ENCODE data around the gene SH3GL2.

The SH3GL2 gene

DNA sequence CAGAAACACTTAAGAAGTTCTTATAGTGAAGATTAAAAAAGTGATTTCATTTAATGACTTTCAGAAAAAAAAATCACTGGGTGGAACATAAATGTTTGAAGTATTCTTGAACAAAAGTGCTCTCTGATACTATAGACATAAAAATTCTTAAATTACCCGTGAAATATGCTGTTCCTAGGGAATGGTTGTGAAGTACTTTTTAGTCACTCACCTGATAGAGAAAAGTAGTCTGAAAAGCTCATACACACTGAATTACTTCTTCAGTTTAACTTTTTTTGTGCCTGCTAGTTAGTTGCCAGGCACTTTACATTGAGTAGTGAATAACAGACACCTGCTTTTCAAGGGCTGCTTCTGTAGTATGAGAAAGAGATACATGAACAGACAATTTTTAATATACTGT lies 78.0 kb downstream of the SH3GL2 start:
- no peak for TF ChIP-seq MAX (IDR thresholded peaks at IDR 0.05)

- no peak for TF ChIP-seq ZBTB7A (IDR thresholded peaks at IDR 0.05; ENCODE audit: low read depth)
- no peak for TF ChIP-seq TAF1 (IDR thresholded peaks at IDR 0.05; ENCODE audit: low read depth)
- no peak for TF ChIP-seq FOXM1 (IDR thresholded peaks at IDR 0.05; ENCODE audit: borderline replicate concordance, low read depth)
- no peak for TF ChIP-seq CEBPB (IDR thresholded peaks at IDR 0.05)
- no peak for TF ChIP-seq EGR1 (IDR thresholded peaks at IDR 0.05)
- TF ChIP-seq TEAD4 (IDR thresholded peaks at IDR 0.05): no peak
- no peak for TF ChIP-seq USF1 (IDR thresholded peaks at IDR 0.05)
- TF ChIP-seq EP300 (IDR thresholded peaks at IDR 0.05; ENCODE audit: borderline replicate concordance): no peak
- TF ChIP-seq, protein P1, sequence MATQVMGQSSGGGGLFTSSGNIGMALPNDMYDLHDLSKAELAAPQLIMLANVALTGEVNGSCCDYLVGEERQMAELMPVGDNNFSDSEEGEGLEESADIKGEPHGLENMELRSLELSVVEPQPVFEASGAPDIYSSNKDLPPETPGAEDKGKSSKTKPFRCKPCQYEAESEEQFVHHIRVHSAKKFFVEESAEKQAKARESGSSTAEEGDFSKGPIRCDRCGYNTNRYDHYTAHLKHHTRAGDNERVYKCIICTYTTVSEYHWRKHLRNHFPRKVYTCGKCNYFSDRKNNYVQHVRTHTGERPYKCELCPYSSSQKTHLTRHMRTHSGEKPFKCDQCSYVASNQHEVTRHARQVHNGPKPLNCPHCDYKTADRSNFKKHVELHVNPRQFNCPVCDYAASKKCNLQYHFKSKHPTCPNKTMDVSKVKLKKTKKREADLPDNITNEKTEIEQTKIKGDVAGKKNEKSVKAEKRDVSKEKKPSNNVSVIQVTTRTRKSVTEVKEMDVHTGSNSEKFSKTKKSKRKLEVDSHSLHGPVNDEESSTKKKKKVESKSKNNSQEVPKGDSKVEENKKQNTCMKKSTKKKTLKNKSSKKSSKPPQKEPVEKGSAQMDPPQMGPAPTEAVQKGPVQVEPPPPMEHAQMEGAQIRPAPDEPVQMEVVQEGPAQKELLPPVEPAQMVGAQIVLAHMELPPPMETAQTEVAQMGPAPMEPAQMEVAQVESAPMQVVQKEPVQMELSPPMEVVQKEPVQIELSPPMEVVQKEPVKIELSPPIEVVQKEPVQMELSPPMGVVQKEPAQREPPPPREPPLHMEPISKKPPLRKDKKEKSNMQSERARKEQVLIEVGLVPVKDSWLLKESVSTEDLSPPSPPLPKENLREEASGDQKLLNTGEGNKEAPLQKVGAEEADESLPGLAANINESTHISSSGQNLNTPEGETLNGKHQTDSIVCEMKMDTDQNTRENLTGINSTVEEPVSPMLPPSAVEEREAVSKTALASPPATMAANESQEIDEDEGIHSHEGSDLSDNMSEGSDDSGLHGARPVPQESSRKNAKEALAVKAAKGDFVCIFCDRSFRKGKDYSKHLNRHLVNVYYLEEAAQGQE (IDR thresholded peaks at IDR 0.05; ENCODE audit: low read depth): no peak
- no peak for TF ChIP-seq CREB1 (IDR thresholded peaks at IDR 0.05; ENCODE audit: low read depth)
- TF ChIP-seq MAX (IDR thresholded peaks at IDR 0.05): no peak
Measured at GRCh38 chr9:17658237-17658636, 79.4 kb downstream of the SH3GL2 start.

DNA sequence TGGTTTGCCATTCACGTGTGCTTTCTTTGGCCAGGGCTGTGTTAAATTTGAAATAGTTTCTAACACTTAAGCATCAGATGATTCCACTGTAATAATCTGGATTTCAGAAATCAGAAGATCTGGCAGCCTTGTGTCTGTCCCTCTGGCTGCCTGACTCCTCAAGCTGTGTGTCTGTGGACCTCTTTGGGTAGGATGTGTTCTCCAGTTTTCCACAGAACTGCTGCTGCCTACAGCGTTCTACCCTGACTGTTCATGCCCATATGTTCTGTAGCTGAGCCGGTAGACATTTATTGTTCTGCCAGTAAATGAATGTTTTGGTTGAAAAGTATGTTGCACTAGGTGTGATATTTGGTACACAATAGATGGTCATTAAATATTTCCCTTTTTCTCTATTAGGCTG lies 81.3 kb downstream of the SH3GL2 start:
- no peak for TF ChIP-seq MAX (IDR thresholded peaks at IDR 0.05)
- TF ChIP-seq USF1 (IDR thresholded peaks at IDR 0.05): no peak
- TF ChIP-seq EGR1 (IDR thresholded peaks at IDR 0.05): no peak
- TF ChIP-seq CREB1 (IDR thresholded peaks at IDR 0.05; ENCODE audit: low read depth): no peak
- TF ChIP-seq EP300 (IDR thresholded peaks at IDR 0.05; ENCODE audit: borderline replicate concordance): no peak
- TF ChIP-seq RAD21 (IDR thresholded peaks at IDR 0.05; ENCODE audit: low read depth): no peak
- TF ChIP-seq TAF1 (IDR thresholded peaks at IDR 0.05; ENCODE audit: low read depth): no peak
- no peak for TF ChIP-seq YY1 (IDR thresholded peaks at IDR 0.05; ENCODE audit: low read depth)
- TF ChIP-seq NFIC (IDR thresholded peaks at IDR 0.05): no peak
- TF ChIP-seq FOXM1 (IDR thresholded peaks at IDR 0.05; ENCODE audit: borderline replicate concordance, low read depth): no peak
- TF ChIP-seq, protein P1 (IDR thresholded peaks at IDR 0.05; ENCODE audit: low read depth): no peak
- TF ChIP-seq TCF12 (IDR thresholded peaks at IDR 0.05; ENCODE audit: low read depth): no peak
- no peak for TF ChIP-seq CEBPB (IDR thresholded peaks at IDR 0.05)
- TF ChIP-seq ZBTB7A (IDR thresholded peaks at IDR 0.05; ENCODE audit: low read depth): no peak
- no peak for TF ChIP-seq TEAD4 (IDR thresholded peaks at IDR 0.05)

DNA sequence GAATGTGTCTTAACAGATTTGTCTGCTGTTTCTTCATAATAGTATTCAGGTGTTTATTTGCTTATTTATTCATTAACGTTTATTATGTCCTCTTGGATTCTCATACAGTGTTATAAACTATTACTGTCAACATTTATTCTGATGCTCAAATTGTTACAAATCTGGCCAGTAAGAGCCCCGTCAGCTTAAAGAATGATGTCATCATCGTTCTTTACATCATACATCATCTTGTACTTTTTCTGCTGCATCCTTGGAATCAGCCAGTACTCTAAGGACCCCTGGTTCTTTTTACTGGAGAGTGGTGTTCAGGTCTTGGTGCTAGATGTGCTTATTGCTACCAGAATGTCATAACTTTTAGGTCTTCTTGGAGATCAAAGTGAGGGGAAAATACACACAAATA lies 86.6 kb downstream of the SH3GL2 start:
- no peak for TF ChIP-seq TAF1 (IDR thresholded peaks at IDR 0.05; ENCODE audit: low read depth)
- no peak for TF ChIP-seq MAX (IDR thresholded peaks at IDR 0.05)
- no peak for TF ChIP-seq CEBPB (IDR thresholded peaks at IDR 0.05)
- no peak for TF ChIP-seq TCF12 (IDR thresholded peaks at IDR 0.05; ENCODE audit: low read depth)

DNA sequence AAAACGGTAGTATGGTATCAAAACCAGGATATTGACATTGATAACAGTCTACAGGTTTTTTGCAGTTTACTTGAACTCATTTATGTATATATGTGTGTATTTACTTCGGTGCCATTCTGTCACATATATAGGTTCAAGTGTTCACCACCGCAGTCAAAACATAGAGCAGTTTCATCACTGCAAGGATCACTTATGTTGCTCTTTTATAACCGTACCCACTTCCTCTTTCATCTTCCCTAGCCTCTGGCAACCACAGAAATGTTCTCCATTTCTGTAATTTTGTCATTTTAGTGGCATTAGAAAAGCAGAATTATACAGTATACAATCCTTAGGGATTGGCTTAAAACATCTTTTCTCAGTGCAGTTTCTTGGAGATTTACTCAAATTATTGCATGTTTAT lies 90.3 kb downstream of the SH3GL2 start:
- TF ChIP-seq CEBPB (IDR thresholded peaks at IDR 0.05) (no peak), ZBTB7A (IDR thresholded peaks at IDR 0.05; ENCODE audit: low read depth) (no peak), CREB1 (IDR thresholded peaks at IDR 0.05; ENCODE audit: low read depth) (no peak), TCF12 (IDR thresholded peaks at IDR 0.05; ENCODE audit: low read depth) (no peak), EGR1 (IDR thresholded peaks at IDR 0.05) (no peak), TEAD4 (IDR thresholded peaks at IDR 0.05) (no peak), YY1 (IDR thresholded peaks at IDR 0.05; ENCODE audit: low read depth) (no peak)

DNA sequence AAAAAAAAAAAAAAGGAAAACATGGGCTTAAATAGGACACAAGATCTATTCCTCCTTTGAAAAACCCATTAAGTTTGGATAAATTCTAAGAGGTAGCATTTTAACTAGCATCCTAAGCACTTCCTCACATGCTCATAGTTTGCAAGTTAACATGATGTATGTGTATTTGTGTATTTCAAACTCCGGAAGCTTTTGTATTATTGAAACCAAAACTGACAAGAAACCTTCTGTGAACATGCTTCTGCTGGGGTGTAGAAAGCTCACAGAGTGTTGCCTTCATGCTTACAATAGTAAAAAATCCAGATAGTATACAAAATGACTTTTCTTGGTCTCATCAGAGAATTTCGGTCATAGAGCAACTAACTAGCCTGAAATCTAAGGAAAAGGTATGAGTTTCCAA lies 103.8 kb downstream of the SH3GL2 start:
- TF ChIP-seq CREB1 (IDR thresholded peaks at IDR 0.05; ENCODE audit: low read depth) (no peak), YY1 (IDR thresholded peaks at IDR 0.05; ENCODE audit: low read depth) (no peak), ZBTB7A (IDR thresholded peaks at IDR 0.05; ENCODE audit: low read depth) (no peak), NFIC (IDR thresholded peaks at IDR 0.05) (no peak), CEBPB (IDR thresholded peaks at IDR 0.05) (no peak), RAD21 (IDR thresholded peaks at IDR 0.05; ENCODE audit: low read depth) (no peak), TAF1 (IDR thresholded peaks at IDR 0.05; ENCODE audit: low read depth) (no peak), TCF12 (IDR thresholded peaks at IDR 0.05; ENCODE audit: low read depth) (no peak), EP300 (IDR thresholded peaks at IDR 0.05; ENCODE audit: borderline replicate concordance) (no peak), FOXM1 (IDR thresholded peaks at IDR 0.05; ENCODE audit: borderline replicate concordance, low read depth) (no peak), TEAD4 (IDR thresholded peaks at IDR 0.05) (no peak), MAX (IDR thresholded peaks at IDR 0.05) (no peak), USF1 (IDR thresholded peaks at IDR 0.05) (no peak)
- TF ChIP-seq, protein P1 (IDR thresholded peaks at IDR 0.05; ENCODE audit: low read depth): no peak
